GM19372 (cell line): Measurements from ENCODE around the gene F8.
"Not testable (repeated sequence)": the region's sequence is repeated elsewhere in the genome, so short reads cannot be mapped to it uniquely, and the experiment has no call there.

Experiments
- ATAC-seq: cut with Tn5 transposase; IDR thresholded peaks from one replicate; pipeline ENCODE4 v1.9.1; 2021; ENCODE audit warnings: mild to moderate bottlenecking, low read depth, moderate library complexity; ENCODE audit not compliant: unreplicated experiment

F8 gene

DNA sequence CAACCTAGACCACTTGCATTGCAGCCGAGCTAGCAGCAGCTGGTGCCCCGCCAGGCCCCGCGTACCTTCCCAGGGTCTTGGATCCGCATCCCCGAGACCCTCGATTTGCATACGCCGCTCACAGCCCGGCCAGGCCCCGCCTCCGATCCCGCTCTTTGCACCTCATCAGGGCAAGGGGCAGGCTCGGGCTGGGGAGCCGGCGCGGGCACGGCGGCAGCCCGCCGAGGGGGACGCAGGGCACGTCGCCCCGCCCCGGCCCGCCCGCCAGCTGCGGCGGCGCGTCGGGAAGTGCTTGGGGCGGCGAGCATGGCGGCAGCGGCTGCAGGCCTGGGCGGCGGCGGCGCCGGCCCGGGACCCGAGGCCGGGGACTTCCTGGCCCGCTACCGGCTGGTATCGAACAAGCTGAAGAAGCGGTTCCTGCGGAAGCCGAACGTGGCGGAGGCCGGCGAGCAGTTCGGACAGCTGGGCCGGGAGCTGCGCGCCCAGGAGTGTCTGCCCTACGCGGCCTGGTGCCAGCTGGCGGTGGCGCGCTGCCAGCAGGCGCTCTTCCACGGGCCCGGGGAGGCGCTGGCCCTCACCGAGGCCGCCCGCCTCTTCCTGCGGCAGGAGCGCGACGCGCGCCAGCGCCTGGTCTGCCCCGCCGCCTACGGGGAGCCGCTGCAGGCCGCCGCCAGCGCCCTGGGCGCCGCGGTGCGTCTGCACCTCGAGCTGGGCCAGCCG is 136.3 kb downstream of the F8 start, which contains the start of gene F8A1:
Gene F8A1, plus strand, starts transcription at position 287 of the 720 bp plus-strand sequence. Its CDS starts 20 bp downstream, at position 307.
- ATAC-seq: peak; percentile 73

DNA sequence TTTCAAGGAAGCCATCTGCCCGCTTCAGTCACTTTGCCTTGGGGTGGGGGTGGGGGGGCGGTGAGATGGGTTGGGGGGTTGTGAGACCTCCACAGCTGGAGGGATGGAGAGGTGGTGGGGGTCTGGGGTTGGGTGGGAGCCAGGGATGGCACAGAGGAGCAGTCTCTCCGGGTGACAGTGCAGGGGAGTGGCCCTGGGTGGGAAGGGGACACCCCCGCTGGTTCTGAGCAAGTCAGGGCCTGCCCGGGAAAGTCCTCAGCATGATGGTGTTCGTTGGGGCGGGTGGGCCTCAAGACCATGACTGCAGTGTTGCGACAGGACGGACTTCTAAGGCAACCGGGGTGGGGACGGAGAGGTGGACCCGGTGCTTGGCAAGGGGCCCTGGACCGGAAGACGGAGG is 137.0 kb downstream of the F8 start:
- ATAC-seq: not testable (repeated sequence)

- not testable (repeated sequence) for ATAC-seq
Measured at GRCh38 chrX:154885057-154885456, 137.5 kb downstream of the F8 start.

DNA sequence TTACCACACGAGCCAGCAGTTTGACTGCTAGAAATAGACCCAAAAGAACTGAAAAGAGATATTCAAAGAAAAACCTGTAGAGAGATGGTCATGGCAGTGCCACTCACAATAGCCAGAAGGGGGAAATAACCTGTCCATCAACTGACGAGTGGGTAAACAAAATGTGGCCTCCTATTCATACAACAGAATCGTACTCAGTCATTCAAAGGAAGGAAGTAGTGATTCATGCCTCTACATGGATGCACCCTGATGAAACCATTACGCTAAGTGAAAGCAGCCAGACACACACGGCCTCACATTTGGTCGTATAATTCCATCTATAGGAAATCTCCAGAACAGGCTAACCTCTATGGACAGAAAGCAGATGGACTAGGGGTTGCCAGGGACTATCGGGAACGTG is 138.5 kb downstream of the F8 start:
- not testable (repeated sequence) for ATAC-seq

- no peak for ATAC-seq
Measured at GRCh38 chrX:154873329-154873728, 149.2 kb downstream of the F8 start.

DNA sequence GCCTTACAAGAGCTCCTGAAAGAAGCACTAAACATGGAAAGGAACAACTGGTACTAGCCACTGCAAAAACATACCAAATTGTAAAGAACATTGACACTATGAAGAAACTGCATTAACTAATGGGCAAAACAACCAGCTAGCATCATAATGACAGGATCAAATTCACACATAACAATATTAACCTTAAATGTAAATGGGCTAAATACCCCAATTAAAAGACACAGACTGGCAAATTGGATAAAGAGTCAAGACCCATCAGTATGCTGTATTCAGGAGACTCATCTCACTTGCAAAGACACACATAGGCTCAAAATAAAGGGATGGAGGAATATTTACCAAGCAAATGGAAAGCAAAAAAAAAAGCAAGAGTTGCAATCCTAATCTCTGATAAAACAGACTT is 154.0 kb downstream of the F8 start:
- ATAC-seq: not testable (repeated sequence)

GRCh38 chrX:154855256-154855655 is 167.3 kb downstream of the F8 start:
- no peak for ATAC-seq

DNA sequence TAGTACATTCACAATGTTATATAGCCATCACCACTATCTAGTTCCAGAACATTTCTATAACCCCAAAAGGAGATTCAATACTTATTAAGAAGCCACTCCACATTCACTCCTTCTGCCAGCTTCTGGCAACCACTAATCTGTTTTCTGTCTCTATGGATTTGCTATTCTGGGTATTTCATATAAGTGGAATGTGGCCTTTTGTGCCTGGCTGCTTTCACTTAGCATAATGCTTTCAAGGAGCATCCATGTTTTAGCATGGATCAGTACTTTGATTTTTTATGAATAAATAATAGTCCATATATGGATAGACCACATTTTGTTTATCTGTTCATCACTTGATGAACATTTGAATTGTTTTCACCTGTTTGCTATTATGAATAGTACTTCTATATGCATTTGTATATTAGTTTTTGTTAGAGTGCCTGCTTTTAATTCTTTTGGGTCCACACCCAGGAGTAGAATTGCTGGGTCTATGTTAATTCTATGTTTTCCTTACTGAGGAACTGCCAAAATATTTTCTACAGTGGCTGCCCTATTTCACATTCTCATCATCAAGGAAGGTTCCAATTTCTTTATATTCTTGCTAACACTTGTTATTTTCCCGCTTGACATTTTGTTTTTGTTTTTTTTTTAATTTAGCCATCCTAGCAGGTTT is 171.4 kb downstream of the F8 start:
- no peak for ATAC-seq

DNA sequence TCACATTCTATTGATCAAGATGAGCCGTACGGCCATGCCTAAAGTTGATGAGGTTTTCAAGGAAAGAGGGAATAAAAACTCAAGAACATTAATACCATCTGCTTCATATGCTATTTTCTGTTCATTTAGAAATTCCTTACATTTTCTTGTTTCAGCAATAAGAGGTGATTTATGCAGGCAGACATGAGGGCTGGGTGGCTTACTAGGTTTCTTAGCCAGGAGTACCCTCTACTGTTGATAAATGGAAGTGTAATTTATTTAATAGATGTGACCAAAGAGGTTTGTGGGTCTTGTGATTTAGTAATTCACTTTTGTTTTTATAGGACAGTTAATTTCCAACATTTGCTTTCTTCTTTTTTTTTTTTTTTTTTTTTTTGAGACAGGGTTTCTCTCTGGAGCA is 181.7 kb downstream of the F8 start:
- ATAC-seq: no peak

- ATAC-seq: no peak
Measured at GRCh38 chrX:154836163-154836562, 186.4 kb downstream of the F8 start.

- ATAC-seq: no peak
Measured at GRCh38 chrX:154834562-154834961, 188.0 kb downstream of the F8 start, which contains the start of gene SMIM9. Gene SMIM9, minus strand, starts transcription at chrX:154834662. Its CDS starts 3,806 bp downstream, at chrX:154830856.

DNA sequence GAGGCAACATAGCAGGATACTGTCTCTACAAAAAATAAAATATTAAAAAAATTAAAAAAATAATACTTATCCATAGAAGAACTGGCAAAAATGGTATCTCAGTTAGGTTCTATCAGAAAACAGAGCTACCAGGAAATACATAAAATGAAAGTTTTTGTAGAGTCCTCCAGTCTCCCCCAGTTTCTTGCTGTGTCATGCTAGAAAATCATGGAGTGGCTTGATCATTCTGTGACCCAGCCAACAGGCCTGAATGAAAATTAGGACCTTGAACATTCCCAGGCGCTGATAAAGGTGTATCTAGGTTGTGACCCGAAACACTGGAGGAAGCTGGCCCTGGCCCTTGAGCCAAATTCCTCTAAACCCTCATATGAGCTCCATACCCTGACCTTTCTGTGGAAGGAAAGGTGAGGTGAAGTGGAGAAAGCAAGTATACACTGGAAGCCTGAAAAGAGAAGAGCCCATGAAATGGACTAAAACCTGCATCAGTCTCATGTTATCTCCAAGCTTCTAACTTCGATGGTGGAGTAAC is 188.7 kb downstream of the F8 start:
- ATAC-seq: no peak

GRCh38 chrX:154829926-154830442 is 192.5 kb downstream of the F8 start:
- no peak for ATAC-seq

DNA sequence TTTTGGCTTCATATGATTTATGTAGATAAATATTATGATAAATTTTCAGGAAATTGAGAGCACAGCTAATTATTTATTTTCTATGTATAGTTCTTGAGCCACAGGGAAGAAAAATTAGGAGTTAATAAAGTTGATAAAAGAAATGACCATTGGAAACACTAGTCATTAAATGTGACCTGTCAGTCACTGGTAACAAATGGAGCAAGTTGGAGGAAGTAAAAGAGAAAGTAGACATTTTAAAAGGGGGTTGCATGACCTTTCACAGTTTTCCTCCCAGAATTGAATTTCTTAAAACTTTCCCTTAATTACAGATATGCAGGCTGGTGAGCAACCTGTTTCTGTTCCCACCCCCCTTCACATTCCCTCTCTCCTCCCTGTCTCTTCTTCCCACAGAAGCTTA is 193.4 kb downstream of the F8 start:
- ATAC-seq: no peak

DNA sequence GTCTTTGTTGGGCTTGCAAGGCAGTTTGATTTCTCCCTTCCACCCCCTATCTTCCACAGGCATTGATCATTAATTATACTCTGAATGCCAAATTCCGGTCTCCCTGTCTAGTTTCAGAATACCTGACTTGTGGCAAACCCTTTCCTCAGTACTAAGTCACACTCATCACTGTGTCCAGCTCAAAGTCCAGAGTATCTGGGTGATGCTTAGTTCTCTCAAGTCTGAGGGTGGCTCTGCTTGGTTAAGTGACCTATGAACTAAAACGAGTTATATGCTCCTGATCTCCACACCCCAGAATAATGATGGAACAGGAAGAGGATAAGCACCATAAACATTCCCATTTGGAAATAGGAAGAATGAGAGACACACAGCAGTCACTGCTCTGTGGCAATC is 194.5 kb downstream of the F8 start:
- ATAC-seq: no peak

- ATAC-seq: peak; percentile 91
Measured at GRCh38 chrX:154827194-154828015, 195.1 kb downstream of the F8 start.

- not testable (repeated sequence) for ATAC-seq
Measured at GRCh38 chrX:154825586-154825985, 196.9 kb downstream of the F8 start.

GRCh38 chrX:154824638-154825037 is 197.9 kb downstream of the F8 start:
- no peak for ATAC-seq

DNA sequence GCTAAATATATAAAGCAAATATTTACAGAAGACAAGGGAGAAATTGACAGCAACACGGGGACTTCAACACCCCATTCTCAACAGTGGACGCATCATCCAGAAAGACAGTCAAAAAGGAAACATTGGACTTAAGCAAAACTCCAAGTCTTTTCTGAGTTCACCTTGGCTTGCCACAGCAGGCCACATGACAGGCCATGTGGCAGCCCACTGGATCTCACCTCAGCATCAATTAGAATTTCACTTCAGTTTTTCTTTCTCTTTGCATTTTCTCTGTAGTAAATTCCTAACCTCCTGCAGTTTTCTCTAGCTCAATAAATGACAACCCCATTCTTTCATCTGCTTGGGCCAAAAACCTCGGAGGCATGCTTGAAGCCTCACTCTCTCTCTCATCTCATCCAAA is 200.5 kb downstream of the F8 start:
- ATAC-seq: no peak

DNA sequence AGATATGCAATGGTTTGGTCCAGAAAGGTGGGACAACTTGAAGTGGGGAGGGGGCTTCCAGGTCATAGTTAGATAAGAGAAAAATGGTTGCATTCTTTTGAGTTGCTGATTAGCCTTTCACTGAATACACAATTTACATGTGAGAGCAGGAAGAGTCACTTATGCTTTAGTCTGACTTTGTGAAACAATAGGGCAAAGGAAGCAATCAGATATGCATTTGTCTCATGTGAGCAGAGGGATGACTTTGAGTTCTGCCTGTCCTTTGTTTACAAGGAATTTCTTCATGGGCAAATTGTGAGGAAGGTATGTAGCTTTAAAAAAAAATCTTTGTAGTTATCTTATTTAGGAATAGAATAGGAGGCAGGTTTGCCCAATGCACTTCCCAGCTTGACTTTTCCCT is 201.0 kb downstream of the F8 start:
- no peak for ATAC-seq
